BE2C (cell line): Measurements from ENCODE around the gene NT5C3A.

ENCODE experiments used
- DNase-seq: peaks from one replicate; pipeline ENCODE4 v3.0.0-alpha.2; 2020
- H3K27me3 ChIP-seq: fragments of 250-450 bp; sonication (Bioruptor Pico); 2 replicates; pipeline ENCODE4 v1.5.1; 2020; ENCODE audit warnings: mild to moderate bottlenecking
- H3K36me3 ChIP-seq: fragments of 250-450 bp; sonication (Bioruptor Pico); 2 replicates; pipeline ENCODE4 v1.5.1; 2020; ENCODE audit warnings: mild to moderate bottlenecking
- H3K4me1 ChIP-seq: fragments of 250-450 bp; sonication (Bioruptor Pico); 2 replicates; pipeline ENCODE4 v1.5.1; 2020
- H3K4me3 ChIP-seq: 2 replicates; pipeline ENCODE4 v1.5.1; 2011; ENCODE audit warnings: low read depth, low read length
- H3K9me3 ChIP-seq: fragments of 250-450 bp; sonication (Bioruptor Pico); 2 replicates; pipeline ENCODE4 v1.5.1; 2020
- CTCF ChIP-seq: IDR thresholded peaks from 2 replicates; pipeline ENCODE4 v1.5.1; 2012; ENCODE audit warnings: mild to moderate bottlenecking, low read depth, low read length

Gene NT5C3A

DNA sequence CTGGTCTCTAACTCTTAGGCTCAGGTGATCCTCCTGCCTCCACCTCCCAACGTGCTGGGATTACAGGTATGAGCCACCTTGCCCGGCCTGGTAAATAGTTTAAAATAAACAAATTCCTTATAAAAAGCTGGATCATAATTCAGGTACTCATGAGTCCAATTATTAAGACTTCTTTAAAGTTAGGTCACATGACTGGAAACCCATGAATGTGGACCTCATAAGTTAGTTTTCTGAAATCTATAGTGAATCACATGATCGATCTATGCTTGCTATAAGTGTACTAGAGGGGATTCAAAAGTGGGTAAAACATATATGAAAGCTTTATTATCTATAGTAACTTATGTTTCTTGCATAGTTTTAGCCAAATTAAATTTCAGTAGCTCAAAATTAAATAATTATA, 14.3 kb downstream of the NT5C3A start:
- H3K4me1 ChIP-seq: peaks cover 4% of the 10 kb centered on the region; the same call in 1 of the 2 replicates
- no peaks in the 10 kb centered on the region for H3K9me3 ChIP-seq
- no peaks in the 10 kb centered on the region for H3K36me3 ChIP-seq
- H3K4me3 ChIP-seq: no peak overlapping the region
- no peak for DNase-seq
- TF ChIP-seq CTCF: no peak
- no peaks in the 10 kb centered on the region for H3K27me3 ChIP-seq

DNA sequence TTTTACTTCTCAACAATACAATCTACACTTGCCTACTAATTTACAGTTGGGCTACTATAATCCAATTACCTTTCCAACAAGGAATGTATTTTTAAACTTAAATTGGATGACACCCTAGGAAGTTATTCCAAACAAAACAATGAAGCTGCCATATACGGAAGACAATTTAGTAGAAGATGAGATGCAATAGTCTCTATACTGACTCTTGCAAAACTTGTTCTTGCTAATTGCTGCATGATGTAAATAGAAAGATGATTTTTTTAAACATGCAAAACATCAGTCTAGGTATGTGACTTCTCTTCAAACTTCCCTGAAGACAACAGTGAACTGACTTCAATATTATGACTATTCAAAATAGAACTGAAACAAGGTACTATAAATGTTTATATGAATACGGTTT, 17.6 kb downstream of the NT5C3A start:
- H3K27me3 ChIP-seq: no peaks in the 10 kb centered on the region
- peaks cover 4% of the 10 kb centered on the region; the same call in 1 of the 2 replicates for H3K4me1 ChIP-seq
- TF ChIP-seq CTCF: no peak
- no peak for DNase-seq
- H3K9me3 ChIP-seq: no peaks in the 10 kb centered on the region
- no peak overlapping the region for H3K4me3 ChIP-seq
- H3K36me3 ChIP-seq: no peaks in the 10 kb centered on the region

- no peaks in the 10 kb centered on the region for H3K36me3 ChIP-seq
- no peaks in the 10 kb centered on the region for H3K27me3 ChIP-seq
- no peak for TF ChIP-seq CTCF
- H3K9me3 ChIP-seq: no peaks in the 10 kb centered on the region
- no peak overlapping the region for H3K4me3 ChIP-seq
- no peak for DNase-seq
- H3K4me1 ChIP-seq: peaks cover 4% of the 10 kb centered on the region; the same call in 1 of the 2 replicates
These were observed 18.2 kb downstream of the NT5C3A start for GRCh38 chr7:33044401-33044718.

DNA sequence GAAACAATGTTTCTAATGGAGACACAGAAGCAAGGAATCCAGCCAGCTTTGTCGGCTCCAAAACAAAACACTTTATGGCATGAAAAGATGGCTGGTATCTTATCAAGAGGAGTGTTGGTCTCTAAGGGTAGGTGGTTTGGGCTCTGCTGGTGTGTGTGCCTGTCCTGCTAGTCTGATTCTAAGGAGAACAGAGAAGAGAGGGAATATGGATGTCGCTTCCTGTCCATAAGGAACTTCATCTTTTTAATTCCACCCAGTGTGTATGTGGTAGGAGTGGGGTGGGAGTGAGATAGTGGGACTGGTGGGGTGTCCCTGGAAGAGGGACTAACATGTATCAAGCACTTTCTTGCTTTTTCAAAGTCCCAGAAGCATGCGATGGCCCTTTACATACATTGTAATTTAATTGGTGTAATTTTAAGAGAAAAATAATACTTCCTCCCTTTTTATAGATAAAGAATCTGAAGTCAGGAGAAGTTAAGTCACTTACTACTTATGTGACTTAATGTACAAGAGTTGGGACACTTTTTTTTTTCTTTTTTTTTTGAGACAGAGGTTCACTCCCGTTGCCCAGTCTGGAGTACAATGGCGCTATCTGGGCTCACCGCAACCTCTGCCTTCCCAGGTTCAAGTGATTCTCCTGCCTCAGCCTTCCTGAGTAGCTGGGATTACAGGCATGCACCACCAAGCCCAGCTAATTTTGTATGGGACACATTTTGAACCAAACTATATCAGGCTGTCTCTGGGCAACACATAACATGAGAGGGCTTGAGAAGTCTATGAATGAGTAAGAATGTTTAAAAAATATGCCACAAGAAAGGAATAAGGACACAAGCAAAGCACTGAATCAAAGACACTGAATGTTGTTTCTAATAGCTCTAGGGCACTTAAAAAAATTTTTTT, 18.8 kb downstream of the NT5C3A start:
- TF ChIP-seq CTCF: no peak
- Histone ChIP-seq H3K36me3 (no peaks in the 10 kb centered on the region), H3K27me3 (no peaks in the 10 kb centered on the region), H3K9me3 (no peaks in the 10 kb centered on the region), H3K4me1 (peaks cover 4% of the 10 kb centered on the region; the same call in 1 of the 2 replicates), H3K4me3 (no peak overlapping the region)
- DNase-seq: no peak

- no peaks in the 10 kb centered on the region for H3K9me3 ChIP-seq
- no peak overlapping the region for H3K4me3 ChIP-seq
- H3K36me3 ChIP-seq: no peaks in the 10 kb centered on the region
- H3K4me1 ChIP-seq: peaks cover 4% of the 10 kb centered on the region; the same call in 1 of the 2 replicates
- TF ChIP-seq CTCF: no peak
- no peaks in the 10 kb centered on the region for H3K27me3 ChIP-seq
- no peak for DNase-seq
These were observed 20.7 kb downstream of the NT5C3A start for GRCh38 chr7:33041631-33042428.
